Measurements from ENCODE around the gene SLC6A9. TPM values are rescaled to one million over a fixed set of nuclear protein-coding genes. Genes with fewer than 3 reads are reported as not detected.

Gene SLC6A9
- total and polyA plus RNA-seq, 2 of the 8 experiments (the other 6 are each of a cell fraction or from before 2014, with no cell fraction given) = 20.2 to 24.2 TPM

- Histone ChIP-seq H2BK15ac (ENCODE audit: low read length) (no peak within 1 kb of the TSS; the same call in 1 of the 2 replicates), H4K8ac (ENCODE audit: extremely low read depth, insufficient read depth, low read length) (peak within 1 kb of the TSS; percentile 84), H3K9ac (replicated peaks in 1 of 4; ENCODE audit: extremely low read depth in 1 of 4, low read depth in 3 of 4, low read length in 3 of 4) (peak within 1 kb of the TSS; percentile 72 to 81 (median 76)), H2BK120ac (replicated peaks; ENCODE audit: low read depth, low read length) (no peak within 1 kb of the TSS), H3K4me2 (ENCODE audit: insufficient read depth in 1 of 2, low read depth in 2 of 2, low read length in 2 of 2) (peak within 1 kb of the TSS; percentile 69 to 85), H3K4me1 (replicated peaks in 1 of 4; ENCODE audit: control insufficient read depth in 3 of 4, insufficient read depth in 4 of 4, low read length in 3 of 4) (peaks cover 0 to 10% (median 5%) of the 10 kb centered on the region in 4 experiments; a peak in 5 of 7 replicates), H3K18ac (ENCODE audit: extremely low read depth, low read length) (no peak within 1 kb of the TSS), H2AK5ac (ENCODE audit: low read depth, low read length) (no peak within 1 kb of the TSS), H2BK20ac (ENCODE audit: low read length) (no peak within 1 kb of the TSS), H4K91ac (replicated peaks; ENCODE audit: insufficient read length, low read length) (no peak within 1 kb of the TSS), H3K23ac (ENCODE audit: insufficient read length) (no peak within 1 kb of the TSS), H3K4me3 (ENCODE audit: extremely low read depth in 1 of 4, insufficient read depth in 2 of 4, low read depth in 3 of 4, low read length in 4 of 4) (peak within 1 kb of the TSS; percentile 65 to 100 (median 97)), H3K9me3 (ENCODE audit: insufficient read depth in 2 of 2, low read depth in 1 of 2, low read length in 1 of 2) (no peaks in the 10 kb centered on the region), H3K27me3 (replicated peaks in 1 of 4; ENCODE audit: control insufficient read depth in 3 of 4, extremely low read depth in 1 of 4, insufficient read depth in 3 of 4, low read length in 3 of 4) (no peaks in the 10 kb centered on the region), H3K79me2 (ENCODE audit: control insufficient read depth in 1 of 2, insufficient read depth in 2 of 2, low read length in 2 of 2) (peaks cover 0 to 12% of the 10 kb centered on the region in 2 experiments; a peak in 2 of 4 replicates), H2BK12ac (ENCODE audit: low read depth, low read length) (no peak within 1 kb of the TSS), H3K14ac (ENCODE audit: insufficient read length) (no peak within 1 kb of the TSS), H2BK5ac (ENCODE audit: low read depth, low read length) (peak within 1 kb of the TSS; percentile 75), H4K20me1 (replicated peaks in 1 of 2; ENCODE audit: control insufficient read depth in 1 of 2, insufficient read depth in 2 of 2, low read length in 2 of 2) (peaks cover 2 to 7% of the 10 kb centered on the region in 2 experiments), H2AFZ (ENCODE audit: low read length) (0 out of 2 replicates have a peak within 1 kb of the TSS, but pooled peaks have one; percentile 39), H3K23me2 (ENCODE audit: low read depth, low read length) (peaks cover 19% of the 10 kb centered on the region), H3K36me3 (ENCODE audit: control insufficient read depth in 2 of 4, insufficient read depth in 4 of 4, low read length in 3 of 4) (peaks cover 0 to 14% (median 8%) of the 10 kb centered on the region in 4 experiments; a peak in 4 of 8 replicates), H3K27ac (ENCODE audit: low read depth, low read length) (0 out of 2 replicates have a peak within 1 kb of the TSS, but pooled peaks have one; percentile 9), H3K79me1 (ENCODE audit: low read depth, low read length) (0 out of 2 replicates have a peak, but pooled peaks cover 4% of the 10 kb centered on the region), H4K5ac (ENCODE audit: insufficient read length, low read depth, low read length) (no peak within 1 kb of the TSS), H3K56ac (replicated peaks; ENCODE audit: insufficient read length, low read depth, low read length) (no peak within 1 kb of the TSS), H3K4ac (replicated peaks; ENCODE audit: insufficient read length, low read depth, low read length) (peak within 1 kb of the TSS; percentile 27)
- POLR2A ChIA-PET (ENCODE audit: partially characterized antibody) = interaction anchor here (0.7 to 12.9 kb wide), 6 partner anchors 9 to 22 kb away, joined by 3 to 189 read pairs (median 8); partner anchors contain the start of genes CCDC24 and IPO13
- DNase-seq (ENCODE audit: low read depth in 1 of 2, low spot score in 2 of 2) (peak; percentile 88 to 91), FAIRE-seq (peak; percentile 85)
- WGBS, 2 experiments (ENCODE audit: extremely low coverage in 1 of 2, insufficient coverage in 1 of 2, insufficient read length in 1 of 2, insufficient replicate concordance in 2 of 2, low coverage in 1 of 2, low lambda C conversion rate in 2 of 2, missing lambda C conversion rate in 1 of 2) = 3% methylated on average over 39 of the region's 47 CpGs; no CpG with 5 or more reads in 1 of the 2 experiments
- CTCF ChIA-PET (ENCODE audit: partially characterized antibody) = interaction anchor here (1.2 to 9.2 kb wide), 11 partner anchors 8 to 206 kb away, joined by 3 to 79 read pairs (median 6); partner anchors contain the start of genes IPO13 and SLC6A9
- TF ChIP-seq POLR2A (IDR thresholded peaks at IDR 0.05; ENCODE audit: control extremely low read depth in 1 of 2, low read depth in 2 of 2, low read length in 2 of 2) (peak in 1 of 2 experiments; percentile 37; a peak in 1 of 3 replicates), GABPA (IDR thresholded peaks at IDR 0.05; ENCODE audit: borderline replicate concordance, insufficient read depth, low read length) (peak; percentile 92), TCF12 (IDR thresholded peaks at IDR 0.05; ENCODE audit: low read depth, low read length) (no peak), SP2 (IDR thresholded peaks at IDR 0.05; ENCODE audit: low read length) (peak; percentile 38; the same call in 1 of the 2 replicates), POLR2AphosphoS5 (IDR thresholded peaks at IDR 0.05; ENCODE audit: low read depth, low read length) (peak; percentile 39; the same call in 1 of the 2 replicates), MAX (IDR thresholded peaks at IDR 0.05) (peak; percentile 90), USF2 (IDR thresholded peaks at IDR 0.05; ENCODE audit: low read length) (peak; percentile 25; the same call in 1 of the 2 replicates), CHD2 (IDR thresholded peaks at IDR 0.05; ENCODE audit: low read length) (peak; percentile 64), TAF7 (optimal IDR thresholded peaks at IDR 0.05; ENCODE audit: borderline replicate concordance, low read depth, low read length) (no peak), CREB1 (IDR thresholded peaks at IDR 0.05) (peak; percentile 44; the same call in 1 of the 2 replicates), SIX5 (IDR thresholded peaks at IDR 0.05; ENCODE audit: low read depth, low read length) (peak; percentile 81)
Measured at GRCh38 chr1:43969746-43970466, 61.4 kb downstream of the SLC6A9 start, which contains the start of gene DPH2. Gene DPH2 (plus strand): TSS chr1:43970010. CDS start chr1:43970176, 166 bp downstream.

Measured in H1 (cell line).